Epithelial cell of esophagus (primary cell): ENCODE measurements around the gene TRABD.
A peak's percentile ranks its signal among the peaks of the same experiment; 100 is the strongest.

ENCODE experiments used
- DNase-seq: peaks from one replicate; pipeline ENCODE4 v3.0.0; 2010; ENCODE audit warnings: low read depth
- H3K4me3 ChIP-seq: 2 replicates; pipeline ENCODE4 v1.5.1; 2011; ENCODE audit warnings: mild to moderate bottlenecking, low read length, control low read depth
- CTCF ChIP-seq: IDR thresholded peaks from 2 replicates; pipeline ENCODE4 v1.5.1; 2011; ENCODE audit warnings: low read depth, mild to moderate bottlenecking, low read length, control low read depth, inconsistent platforms; ENCODE audit not compliant: insufficient read depth; ENCODE audit errors: missing control alignments

Gene TRABD

GRCh38 chr22:50227579-50228215 lies 42.0 kb downstream of the TRABD start:
- no peak for TF ChIP-seq CTCF
- H3K4me3 ChIP-seq: no peak overlapping the region
- DNase-seq: no peak

GRCh38 chr22:50228366-50228765 lies 42.7 kb downstream of the TRABD start:
- no peak for DNase-seq
- TF ChIP-seq CTCF: no peak

GRCh38 chr22:50229370-50229769 lies 43.7 kb downstream of the TRABD start:
- no peak for TF ChIP-seq CTCF
- no peak for DNase-seq
- H3K4me3 ChIP-seq: no peak overlapping the region

More at GRCh38 chr22:50228366-50228765, 42.7 kb downstream of the TRABD start:
- no peak overlapping the region for H3K4me3 ChIP-seq

GRCh38 chr22:50232481-50233151 lies 46.9 kb downstream of the TRABD start:
- H3K4me3 ChIP-seq: no peak overlapping the region
- no peak for DNase-seq
- no peak for TF ChIP-seq CTCF

GRCh38 chr22:50233223-50233622 lies 47.5 kb downstream of the TRABD start:
- no peak for TF ChIP-seq CTCF
- H3K4me3 ChIP-seq: no peak overlapping the region
- DNase-seq: no peak

GRCh38 chr22:50236731-50237409 lies 51.2 kb downstream of the TRABD start:
- H3K4me3 ChIP-seq: no peak overlapping the region
- DNase-seq: peak; percentile 49
- peak; percentile 55 for TF ChIP-seq CTCF
